ENCODE measurements around the gene IFRD2. TPM values are rescaled to one million over a fixed set of nuclear protein-coding genes. Genes with fewer than 3 reads are reported as not detected.

The IFRD2 gene
- total and polyA plus RNA-seq, 9 of the 15 experiments (the other 6 are each of a cell fraction or from before 2014, with no cell fraction given) = 30.5 to 115 (median 52.8) TPM

DNA sequence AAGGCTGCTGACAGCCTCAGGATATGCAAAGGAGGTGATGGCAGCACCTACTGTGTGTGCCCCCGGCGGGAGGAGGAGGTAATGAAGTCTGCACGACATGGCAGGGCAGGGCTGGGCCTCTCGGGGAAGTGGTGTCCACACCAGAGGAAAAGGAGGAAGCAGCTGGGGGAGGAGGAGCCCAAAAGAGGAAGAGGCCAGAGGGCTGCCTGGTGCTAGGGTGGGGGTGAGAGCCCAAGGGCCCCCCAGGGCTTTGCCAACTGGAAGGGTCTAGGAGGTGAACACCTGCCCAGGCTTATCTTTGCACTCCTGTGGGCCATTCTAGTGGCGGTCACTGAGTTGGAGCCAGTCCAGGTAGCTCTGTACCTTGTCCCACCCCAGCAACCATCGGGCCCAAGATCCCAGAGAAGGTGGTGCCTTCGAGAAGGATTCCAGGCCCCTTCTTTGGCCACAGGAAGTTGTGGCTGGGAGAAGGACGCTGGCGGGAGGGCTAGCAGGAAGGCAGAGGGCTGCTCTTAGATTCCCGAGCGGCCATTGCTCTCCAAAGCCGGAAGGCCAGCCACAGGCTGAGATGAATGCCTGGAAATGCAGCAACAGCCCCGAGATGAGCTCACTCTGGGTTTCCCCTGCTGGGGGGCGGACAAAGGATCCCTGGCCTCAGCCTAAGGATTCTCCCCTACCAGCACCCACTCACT, 49.2 kb downstream of the IFRD2 start (continued):
- TF ChIP-seq SMARCE1 (IDR thresholded peaks at IDR 0.05) (peak; percentile 56; the same call in 1 of the 2 replicates), SIN3A (IDR thresholded peaks at IDR 0.05; ENCODE audit: borderline replicate concordance in 2 of 2, control insufficient read depth in 1 of 2, low read depth in 2 of 2, low read length in 2 of 2) (no peak), ETV6 (IDR thresholded peaks at IDR 0.05; ENCODE audit: borderline replicate concordance in 1 of 2, low read depth in 2 of 2, low read length in 1 of 2) (peak; percentile 47 to 87; a peak in 3 of 4 replicates), ETV6 (CRISPR knock-in tag; IDR thresholded peaks at IDR 0.05; ENCODE audit: borderline replicate concordance) (no peak), MIER1 (IDR thresholded peaks at IDR 0.05; ENCODE audit: low read depth) (no peak), ZFX (CRISPR knock-in tag; IDR thresholded peaks at IDR 0.05) (peak; percentile 50), ZNF644 (tag; IDR thresholded peaks at IDR 0.05; ENCODE audit: low read depth) (no peak), ZNF436 (CRISPR knock-in tag; IDR thresholded peaks at IDR 0.05) (no peak), ZFPM2 (CRISPR knock-in tag; IDR thresholded peaks at IDR 0.05) (no peak), ELF1 (tag; IDR thresholded peaks at IDR 0.05) (peak; percentile 48; the same call in 1 of the 2 replicates), L3MBTL2 (IDR thresholded peaks at IDR 0.05) (peak; percentile 31; the same call in 1 of the 2 replicates), ZNF263 (CRISPR knock-in tag; IDR thresholded peaks at IDR 0.05; ENCODE audit: borderline replicate concordance) (no peak), ZKSCAN8 (CRISPR knock-in tag; IDR thresholded peaks at IDR 0.05) (no peak), EGR1 (conservative IDR thresholded peaks at IDR 0.05) (no peak)
- TF ChIP-seq, protein P1, sequence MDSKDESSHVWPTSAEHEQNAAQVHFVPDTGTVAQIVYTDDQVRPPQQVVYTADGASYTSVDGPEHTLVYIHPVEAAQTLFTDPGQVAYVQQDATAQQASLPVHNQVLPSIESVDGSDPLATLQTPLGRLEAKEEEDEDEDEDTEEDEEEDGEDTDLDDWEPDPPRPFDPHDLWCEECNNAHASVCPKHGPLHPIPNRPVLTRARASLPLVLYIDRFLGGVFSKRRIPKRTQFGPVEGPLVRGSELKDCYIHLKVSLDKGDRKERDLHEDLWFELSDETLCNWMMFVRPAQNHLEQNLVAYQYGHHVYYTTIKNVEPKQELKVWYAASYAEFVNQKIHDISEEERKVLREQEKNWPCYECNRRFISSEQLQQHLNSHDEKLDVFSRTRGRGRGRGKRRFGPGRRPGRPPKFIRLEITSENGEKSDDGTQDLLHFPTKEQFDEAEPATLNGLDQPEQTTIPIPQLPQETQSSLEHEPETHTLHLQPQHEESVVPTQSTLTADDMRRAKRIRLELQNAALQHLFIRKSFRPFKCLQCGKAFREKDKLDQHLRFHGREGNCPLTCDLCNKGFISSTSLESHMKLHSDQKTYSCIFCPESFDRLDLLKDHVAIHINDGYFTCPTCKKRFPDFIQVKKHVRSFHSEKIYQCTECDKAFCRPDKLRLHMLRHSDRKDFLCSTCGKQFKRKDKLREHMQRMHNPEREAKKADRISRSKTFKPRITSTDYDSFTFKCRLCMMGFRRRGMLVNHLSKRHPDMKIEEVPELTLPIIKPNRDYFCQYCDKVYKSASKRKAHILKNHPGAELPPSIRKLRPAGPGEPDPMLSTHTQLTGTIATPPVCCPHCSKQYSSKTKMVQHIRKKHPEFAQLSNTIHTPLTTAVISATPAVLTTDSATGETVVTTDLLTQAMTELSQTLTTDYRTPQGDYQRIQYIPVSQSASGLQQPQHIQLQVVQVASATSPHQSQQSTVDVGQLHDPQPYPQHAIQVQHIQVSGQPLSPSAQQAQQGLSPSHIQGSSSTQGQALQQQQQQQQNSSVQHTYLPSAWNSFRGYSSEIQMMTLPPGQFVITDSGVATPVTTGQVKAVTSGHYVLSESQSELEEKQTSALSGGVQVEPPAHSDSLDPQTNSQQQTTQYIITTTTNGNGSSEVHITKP (IDR thresholded peaks at IDR 0.05; ENCODE audit: partially characterized antibody) = peak; percentile 57
- TF ChIP-seq, protein P2, sequence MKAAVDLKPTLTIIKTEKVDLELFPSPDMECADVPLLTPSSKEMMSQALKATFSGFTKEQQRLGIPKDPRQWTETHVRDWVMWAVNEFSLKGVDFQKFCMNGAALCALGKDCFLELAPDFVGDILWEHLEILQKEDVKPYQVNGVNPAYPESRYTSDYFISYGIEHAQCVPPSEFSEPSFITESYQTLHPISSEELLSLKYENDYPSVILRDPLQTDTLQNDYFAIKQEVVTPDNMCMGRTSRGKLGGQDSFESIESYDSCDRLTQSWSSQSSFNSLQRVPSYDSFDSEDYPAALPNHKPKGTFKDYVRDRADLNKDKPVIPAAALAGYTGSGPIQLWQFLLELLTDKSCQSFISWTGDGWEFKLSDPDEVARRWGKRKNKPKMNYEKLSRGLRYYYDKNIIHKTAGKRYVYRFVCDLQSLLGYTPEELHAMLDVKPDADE (conservative IDR thresholded peaks at IDR 0.05; ENCODE audit: control insufficient read depth, low read depth, low read length) = no peak
- TF ChIP-seq, protein P3, sequence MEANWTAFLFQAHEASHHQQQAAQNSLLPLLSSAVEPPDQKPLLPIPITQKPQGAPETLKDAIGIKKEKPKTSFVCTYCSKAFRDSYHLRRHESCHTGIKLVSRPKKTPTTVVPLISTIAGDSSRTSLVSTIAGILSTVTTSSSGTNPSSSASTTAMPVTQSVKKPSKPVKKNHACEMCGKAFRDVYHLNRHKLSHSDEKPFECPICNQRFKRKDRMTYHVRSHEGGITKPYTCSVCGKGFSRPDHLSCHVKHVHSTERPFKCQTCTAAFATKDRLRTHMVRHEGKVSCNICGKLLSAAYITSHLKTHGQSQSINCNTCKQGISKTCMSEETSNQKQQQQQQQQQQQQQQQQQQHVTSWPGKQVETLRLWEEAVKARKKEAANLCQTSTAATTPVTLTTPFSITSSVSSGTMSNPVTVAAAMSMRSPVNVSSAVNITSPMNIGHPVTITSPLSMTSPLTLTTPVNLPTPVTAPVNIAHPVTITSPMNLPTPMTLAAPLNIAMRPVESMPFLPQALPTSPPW (CRISPR knock-in tag; IDR thresholded peaks at IDR 0.05) = peak; percentile 57; the same call in 1 of the 2 replicates
- TF ChIP-seq, protein P4, sequence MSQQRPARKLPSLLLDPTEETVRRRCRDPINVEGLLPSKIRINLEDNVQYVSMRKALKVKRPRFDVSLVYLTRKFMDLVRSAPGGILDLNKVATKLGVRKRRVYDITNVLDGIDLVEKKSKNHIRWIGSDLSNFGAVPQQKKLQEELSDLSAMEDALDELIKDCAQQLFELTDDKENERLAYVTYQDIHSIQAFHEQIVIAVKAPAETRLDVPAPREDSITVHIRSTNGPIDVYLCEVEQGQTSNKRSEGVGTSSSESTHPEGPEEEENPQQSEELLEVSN (IDR thresholded peaks at IDR 0.05; ENCODE audit: borderline replicate concordance in 1 of 2, extremely low read depth in 1 of 2, insufficient read depth in 1 of 2, insufficient read length in 1 of 2, low read depth in 1 of 2, low read length in 1 of 2, poor library complexity in 1 of 2, severe bottlenecking in 1 of 2) = no peak
- TF ChIP-seq, protein P5, sequence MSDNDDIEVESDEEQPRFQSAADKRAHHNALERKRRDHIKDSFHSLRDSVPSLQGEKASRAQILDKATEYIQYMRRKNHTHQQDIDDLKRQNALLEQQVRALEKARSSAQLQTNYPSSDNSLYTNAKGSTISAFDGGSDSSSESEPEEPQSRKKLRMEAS (CRISPR knock-in tag; IDR thresholded peaks at IDR 0.05) = no peak
